Skeletal muscle cell (primary cell): ENCODE measurements around the gene SPRED3.

Source experiments
- DNase-seq: peaks from one replicate; pipeline ENCODE4 v3.0.0-alpha.2; 2010; ENCODE audit warnings: low read depth
- H3K4me3 ChIP-seq: 2 replicates; pipeline ENCODE4 v1.5.1; 2011; ENCODE audit warnings: low read depth, mild to moderate bottlenecking, control low read depth, low read length, moderate library complexity

The SPRED3 gene

DNA sequence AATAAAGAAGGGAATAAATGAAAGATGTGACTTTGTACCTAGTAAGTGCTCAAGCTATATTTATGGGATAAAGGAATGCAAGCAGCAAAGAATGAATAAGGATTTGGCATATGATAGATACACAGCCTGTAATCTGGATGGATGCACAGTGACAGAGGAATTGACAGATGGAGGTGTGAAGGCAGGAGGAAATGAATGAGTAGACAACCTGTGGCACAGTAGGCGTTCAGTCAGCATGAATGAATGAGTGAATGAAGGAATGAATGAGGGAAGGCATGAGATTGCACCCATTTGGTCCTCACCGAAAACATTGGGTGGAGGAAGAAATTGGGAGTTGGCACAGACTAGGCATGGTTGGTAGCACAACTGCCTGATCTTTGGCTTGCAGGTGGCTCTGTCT lies 18.9 kb upstream of the SPRED3 start:
- DNase-seq: no peak
- no peak overlapping the region for H3K4me3 ChIP-seq

DNA sequence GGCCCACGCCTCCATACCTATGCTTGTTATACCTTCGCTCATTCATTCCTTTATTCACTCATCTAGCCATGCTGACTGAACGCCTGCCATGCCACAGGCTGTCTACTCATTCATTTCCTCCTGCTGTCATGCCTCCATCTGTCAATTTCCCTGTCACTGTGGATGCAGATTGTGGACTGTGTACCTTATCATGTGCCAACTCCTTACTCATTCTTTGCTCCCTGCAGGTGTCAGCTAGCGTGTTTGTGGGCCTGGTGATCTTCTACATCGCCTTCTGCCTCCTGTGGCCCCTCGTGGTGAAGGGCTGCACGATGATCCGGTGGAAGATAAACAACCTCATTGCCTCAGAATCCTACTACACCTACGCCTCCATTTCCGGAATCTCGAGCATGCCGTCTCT lies 18.2 kb upstream of the SPRED3 start:
- DNase-seq: no peak

DNA sequence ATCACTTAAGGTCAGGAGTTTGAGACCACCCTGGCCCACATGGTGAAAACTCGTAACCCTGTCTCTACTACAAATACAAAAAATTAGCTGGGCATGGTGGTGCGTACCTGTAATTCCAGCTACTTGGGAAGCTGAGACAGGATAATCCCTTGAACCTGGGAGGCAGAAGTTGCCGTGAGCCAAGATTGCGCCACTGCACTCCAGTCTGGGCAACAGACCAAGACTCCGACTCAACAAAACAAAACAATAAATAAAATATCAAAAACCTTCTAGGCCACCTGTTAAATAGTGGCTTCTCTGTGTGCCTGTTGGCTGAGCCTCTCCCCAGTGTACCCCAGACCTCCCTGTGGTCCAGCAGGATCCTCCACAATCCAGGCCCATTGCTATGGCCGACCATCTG lies 17.4 kb upstream of the SPRED3 start:
- no peak overlapping the region for H3K4me3 ChIP-seq
- no peak for DNase-seq

More for the DNA sequence above, 18.2 kb upstream of the SPRED3 start:
- H3K4me3 ChIP-seq: no peak overlapping the region

DNA sequence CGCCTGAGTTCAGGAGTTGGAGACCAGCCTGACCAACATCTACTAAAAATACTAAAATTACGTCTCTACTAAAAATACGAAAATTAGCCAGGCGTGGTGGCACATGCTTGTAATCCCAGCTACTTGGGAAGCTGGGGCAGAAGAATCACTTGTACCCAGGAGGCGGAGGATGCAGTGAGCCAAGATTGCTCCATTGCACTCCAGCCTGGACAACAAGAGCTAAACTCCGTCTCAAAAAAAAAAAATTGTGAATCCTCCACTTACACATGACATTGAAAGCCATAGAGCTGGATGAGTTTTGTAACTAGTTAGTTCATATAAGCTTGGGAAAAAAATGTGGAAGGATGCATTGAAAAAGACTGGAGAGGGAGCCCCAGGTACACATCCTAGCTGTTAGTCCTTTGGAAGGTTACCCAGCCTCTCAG lies 14.6 kb upstream of the SPRED3 start:
- peak overlapping the region; percentile 93 for H3K4me3 ChIP-seq

DNA sequence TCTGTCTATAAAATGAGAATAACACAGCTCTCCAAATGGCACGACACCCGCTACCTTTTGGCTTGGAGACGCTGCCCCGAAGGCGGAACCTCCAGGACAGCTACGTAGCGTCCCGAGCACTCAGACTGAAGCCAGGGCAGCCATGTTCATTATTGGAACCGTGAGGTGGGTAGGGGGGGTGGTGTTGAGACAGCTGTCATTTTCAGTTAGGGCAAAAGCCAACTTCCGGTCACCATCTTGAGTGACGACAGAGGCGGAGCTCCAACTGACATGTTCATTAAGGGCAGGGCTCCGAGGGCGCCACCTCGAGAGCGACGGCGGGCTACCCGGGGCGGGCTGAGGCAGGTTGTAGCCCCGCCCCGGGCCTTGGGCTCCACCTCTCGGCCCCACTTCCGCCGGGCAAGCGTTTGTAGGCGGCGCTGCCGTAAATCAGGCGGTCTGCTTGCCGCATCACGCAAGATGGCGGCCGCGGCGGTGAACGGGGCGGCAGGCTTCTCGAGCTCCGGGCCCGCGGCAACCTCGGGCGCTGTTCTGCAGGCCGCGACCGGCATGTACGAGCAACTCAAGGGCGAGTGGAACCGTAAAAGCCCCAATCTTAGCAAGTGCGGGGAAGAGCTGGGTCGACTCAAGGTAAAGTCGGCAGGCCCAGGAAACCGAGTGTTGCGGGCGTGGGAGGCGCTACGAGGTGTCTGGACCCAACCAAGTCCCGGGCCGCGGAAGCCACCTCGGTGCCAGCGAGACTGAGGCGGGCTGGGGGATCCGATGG lies 14.0 kb upstream of the SPRED3 start, which contains the start of gene PSMD8:
Gene PSMD8, plus strand, starts transcription at position 240 of the 766 bp plus-strand sequence. Its CDS starts 31 bp downstream, at position 271.
- peak within 1 kb of the TSS; percentile 93 for H3K4me3 ChIP-seq
- DNase-seq: peak; percentile 91

More for the DNA sequence above, 14.6 kb upstream of the SPRED3 start:
- DNase-seq: no peak

DNA sequence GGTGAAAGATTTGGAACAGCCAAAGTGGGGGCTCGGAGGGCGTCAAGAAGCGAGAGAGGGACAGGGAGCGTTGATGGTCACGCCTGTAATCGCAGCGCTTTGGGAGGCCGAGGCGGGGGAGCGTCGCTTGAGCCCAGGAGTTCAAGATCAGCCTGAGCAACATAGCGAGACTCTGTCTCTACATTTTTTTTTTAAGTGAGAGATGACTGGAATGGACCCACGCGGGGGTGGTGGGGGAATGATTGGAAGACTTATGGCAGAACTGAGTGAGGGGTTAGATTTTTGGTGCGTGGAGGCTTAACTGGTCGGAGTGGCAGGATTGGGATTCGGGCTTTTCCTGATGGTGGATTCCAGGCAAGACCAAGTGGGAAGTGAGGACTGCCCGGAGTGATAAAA lies 13.4 kb upstream of the SPRED3 start:
- DNase-seq: no peak

DNA sequence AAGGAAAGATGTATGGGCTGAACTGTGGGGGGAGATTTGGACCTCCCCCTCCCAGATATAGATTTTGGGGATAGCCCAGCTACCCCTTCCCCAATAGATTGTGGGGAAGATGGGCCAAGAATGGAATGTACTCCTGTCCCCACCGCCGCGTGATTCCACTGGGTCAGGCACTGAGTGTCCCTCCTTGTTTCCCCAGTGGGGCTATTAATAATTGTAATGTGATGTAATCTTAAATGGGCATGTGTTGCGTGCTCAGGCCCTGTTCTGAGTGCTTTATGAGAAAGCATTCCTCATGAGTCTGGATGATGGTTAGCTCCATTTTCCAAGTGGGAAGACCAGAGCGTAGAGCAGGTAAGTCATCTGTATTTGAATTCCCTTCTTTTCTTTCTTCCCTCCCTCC lies 12.7 kb upstream of the SPRED3 start:
- peak overlapping the region; percentile 93 for H3K4me3 ChIP-seq
- no peak for DNase-seq

More for the DNA sequence above, 13.4 kb upstream of the SPRED3 start:
- peak overlapping the region; percentile 93 for H3K4me3 ChIP-seq

DNA sequence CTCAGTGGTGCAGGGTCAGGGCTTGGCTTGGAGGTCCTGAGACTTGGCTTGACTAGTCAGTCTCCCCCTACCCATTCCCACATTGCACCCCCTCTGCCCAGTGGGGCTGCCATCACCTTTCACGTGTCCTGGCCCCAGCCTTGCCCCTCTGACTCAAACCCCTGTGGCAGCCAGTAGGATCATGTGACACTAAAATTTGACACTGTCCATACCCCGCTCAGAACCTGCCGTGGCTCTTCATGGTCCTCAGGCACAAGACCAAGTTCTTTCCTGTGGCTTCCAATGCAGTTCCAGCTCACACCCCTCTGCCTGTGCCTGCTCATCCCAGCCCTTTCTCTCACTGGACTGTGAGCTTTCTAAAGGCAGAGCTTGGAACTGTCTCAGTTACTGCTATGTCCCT lies 11.9 kb upstream of the SPRED3 start:
- peak overlapping the region; percentile 93 for H3K4me3 ChIP-seq
- no peak for DNase-seq

DNA sequence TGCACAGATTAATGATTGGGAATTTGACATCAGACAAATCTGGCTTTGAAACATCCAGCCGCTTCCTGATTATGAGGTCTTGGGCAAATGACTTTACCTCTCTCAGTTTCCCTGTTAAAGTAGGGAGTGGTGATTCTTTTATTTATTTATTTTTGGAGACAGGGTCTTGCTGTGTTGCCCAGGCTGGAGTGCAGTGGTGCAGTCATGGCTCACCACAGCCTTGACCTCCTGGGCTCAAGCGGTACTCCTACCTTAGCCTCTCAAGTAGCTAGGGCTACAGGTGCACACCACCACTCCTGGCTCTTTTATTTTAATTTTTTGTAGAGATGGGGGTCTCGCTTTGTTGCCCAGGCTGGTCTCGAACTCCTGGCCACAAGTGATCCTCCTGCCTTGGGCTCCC lies 11.4 kb upstream of the SPRED3 start:
- no peak overlapping the region for H3K4me3 ChIP-seq
- DNase-seq: no peak

DNA sequence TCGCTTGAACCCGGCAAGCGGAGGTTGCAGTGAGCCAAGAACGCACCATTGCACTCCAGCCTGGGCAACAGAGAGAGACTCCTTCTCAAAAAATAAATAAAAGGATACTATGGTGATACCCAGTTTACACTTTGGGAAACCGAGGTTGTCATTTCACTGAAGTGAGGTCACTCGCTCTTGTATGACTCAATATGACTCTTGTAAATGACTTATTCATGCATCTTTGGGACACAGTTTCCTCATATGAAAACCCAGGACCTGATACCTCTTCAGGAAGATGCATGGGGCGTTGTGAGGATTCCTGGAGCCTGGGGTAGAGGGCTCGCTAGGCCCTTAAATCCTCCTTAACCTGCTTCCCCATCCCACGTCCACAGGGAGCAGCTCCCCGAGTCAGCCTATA lies 9.6 kb upstream of the SPRED3 start:
- H3K4me3 ChIP-seq: no peak overlapping the region
- no peak for DNase-seq

DNA sequence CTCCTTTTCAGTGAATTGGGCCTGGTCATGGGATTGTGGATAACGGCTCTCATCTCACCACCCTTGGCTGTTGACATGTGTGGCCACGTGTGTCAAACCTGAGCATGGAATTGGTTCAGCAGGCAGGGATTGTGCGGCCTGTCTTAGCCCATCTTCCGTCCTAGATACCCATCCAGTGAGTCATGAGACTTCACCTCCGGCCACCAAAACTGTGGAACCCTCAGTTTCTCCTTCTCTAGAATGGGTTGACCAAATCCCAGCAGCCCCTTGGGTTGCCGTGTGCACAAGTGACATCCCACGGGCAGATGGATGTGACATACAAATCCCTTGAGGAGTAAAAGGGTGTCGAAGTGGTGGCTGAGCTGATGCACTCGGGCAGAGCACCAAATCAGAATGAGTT lies 7.4 kb upstream of the SPRED3 start:
- no peak for DNase-seq
- H3K4me3 ChIP-seq: no peak overlapping the region

DNA sequence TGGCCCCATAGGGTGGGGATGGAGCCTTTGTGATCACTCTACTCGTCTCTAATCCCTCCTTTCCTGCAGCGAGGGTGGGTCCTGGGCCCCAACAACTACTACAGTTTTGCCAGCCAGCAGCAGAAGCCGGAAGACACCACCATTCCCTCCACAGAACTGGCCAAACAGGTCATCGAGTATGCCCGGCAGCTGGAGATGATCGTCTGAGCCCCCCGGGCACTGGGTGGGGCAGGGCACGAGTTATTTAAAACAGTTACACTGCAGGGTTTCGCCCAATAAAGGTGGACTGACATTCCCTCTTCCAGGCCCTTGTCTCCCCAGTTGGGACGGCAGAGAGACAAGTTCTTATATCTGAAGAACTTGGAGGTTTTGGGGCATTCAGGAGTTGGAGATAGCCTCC lies 5.3 kb upstream of the SPRED3 start:
- no peak overlapping the region for H3K4me3 ChIP-seq
- DNase-seq: no peak

DNA sequence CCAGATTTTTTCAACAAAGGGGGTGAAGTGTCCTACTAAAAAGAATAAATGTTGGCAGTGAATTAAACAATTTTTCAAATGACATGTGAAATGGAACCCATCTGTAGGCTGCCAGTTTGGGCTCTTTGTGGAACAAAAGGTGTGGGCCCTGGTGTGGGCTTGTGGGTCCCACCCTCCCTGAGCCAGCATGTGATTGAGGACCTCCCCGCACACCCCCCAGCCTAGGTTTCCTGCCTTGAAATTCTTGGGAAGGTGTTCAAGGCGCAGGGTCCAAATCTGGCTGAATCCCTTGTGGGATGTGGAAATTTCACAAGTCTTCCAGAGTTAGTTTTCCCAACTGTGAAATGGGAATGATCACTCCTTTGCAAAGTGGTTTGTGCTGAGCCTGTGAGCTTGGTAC lies 4.8 kb upstream of the SPRED3 start:
- no peak overlapping the region for H3K4me3 ChIP-seq
- no peak for DNase-seq

DNA sequence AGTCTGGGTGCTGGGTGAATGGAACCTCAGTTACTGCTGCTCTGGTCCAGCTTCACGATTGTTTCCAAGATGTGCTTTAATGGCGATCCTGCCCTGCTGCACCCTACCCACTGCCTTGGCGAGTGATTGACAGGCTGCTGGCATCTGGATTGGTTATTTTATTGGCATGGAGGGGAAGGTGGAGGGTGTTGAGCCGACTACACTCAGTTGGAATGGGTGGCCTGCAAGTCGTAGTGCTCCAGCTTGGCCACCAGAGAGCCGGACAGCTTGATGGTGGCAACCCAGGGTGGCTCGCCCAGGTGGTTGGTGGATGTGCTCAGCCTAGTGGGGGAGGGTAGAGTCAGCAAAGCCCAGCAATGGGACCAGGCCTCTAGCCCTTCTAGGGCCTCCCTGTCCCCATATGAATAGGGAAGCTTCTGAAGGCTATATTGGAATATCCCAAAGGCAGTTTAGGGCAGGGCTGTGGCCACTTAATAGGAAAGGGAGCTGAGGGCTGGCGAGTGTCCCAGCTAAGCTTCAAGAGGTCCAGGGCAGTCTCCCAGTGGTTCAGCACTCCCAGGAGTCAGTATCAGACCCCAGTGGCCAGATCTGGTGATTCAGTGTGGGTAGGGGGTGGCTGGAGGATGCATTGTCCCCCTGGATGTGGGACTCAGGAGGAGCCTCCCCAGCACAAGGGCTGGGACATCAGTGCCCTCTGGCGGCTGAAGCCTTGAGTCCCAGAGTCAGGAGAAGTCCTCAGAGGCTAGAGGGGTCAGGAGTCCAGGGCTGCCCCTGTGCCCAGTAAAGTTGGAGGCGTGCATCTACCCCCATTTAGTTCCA lies 4.1 kb upstream of the SPRED3 start:
- H3K4me3 ChIP-seq: no peak overlapping the region
- DNase-seq: no peak

DNA sequence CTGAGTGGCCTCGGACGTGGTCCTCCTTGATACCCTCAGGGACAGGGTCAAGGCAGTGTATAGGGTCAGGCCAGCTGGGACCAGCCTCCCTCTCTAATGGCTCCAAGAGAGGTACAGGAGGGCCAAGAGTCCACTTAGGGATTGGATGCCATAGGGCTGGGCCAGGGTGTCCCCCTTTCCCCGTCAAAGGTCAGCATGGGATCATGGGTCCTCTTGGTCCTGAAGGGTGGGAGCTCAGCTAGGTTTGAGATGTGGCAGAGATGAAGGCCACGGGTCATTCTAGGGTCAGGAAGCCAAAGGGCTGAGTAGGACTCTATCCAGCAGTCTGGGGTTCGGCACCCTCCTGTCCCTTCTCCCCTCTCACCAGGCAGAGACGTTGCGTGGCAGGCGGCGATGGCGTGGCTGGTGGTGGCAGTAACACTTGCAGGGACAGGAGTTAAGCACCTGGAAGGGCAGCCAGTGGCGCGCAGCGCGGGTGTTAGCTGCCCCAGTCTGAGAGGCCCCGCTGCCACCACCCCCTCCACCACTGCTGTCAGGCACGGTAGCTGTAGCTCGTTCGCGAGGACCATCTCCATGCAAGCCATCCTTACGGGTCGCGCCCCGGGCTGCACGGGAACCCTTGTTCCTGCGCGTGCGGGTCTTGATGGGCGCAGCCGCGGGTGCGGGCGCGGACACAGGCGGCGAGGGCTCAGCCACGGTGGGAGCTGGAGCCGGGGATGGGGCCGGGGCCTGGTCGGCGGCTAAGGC lies 3.3 kb upstream of the SPRED3 start:
- no peak overlapping the region for H3K4me3 ChIP-seq
- DNase-seq: no peak

DNA sequence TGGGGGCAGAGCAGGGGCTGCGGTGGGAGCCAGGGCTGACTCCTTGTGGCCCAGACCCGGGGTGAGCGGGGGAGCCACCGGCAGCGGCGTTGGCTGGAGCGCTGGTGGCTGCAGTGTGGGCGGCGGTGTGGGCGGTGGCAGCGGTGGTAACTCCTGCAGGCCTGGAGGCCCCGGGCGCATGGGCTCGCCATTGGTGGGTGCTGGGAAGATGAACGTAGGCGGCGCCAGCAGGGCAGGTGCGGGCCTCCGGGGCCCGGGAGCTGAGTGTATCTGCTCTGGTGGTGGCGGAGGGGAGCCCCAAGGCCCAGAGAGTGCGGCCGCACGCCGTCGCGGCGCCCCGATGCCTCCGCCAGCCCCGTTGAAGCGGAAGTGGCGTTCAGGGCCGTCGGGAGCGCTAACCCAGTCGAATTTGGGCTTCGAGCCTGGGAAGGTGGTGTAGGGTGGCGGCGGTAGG lies 2.7 kb upstream of the SPRED3 start:
- no peak overlapping the region for H3K4me3 ChIP-seq
- DNase-seq: no peak

DNA sequence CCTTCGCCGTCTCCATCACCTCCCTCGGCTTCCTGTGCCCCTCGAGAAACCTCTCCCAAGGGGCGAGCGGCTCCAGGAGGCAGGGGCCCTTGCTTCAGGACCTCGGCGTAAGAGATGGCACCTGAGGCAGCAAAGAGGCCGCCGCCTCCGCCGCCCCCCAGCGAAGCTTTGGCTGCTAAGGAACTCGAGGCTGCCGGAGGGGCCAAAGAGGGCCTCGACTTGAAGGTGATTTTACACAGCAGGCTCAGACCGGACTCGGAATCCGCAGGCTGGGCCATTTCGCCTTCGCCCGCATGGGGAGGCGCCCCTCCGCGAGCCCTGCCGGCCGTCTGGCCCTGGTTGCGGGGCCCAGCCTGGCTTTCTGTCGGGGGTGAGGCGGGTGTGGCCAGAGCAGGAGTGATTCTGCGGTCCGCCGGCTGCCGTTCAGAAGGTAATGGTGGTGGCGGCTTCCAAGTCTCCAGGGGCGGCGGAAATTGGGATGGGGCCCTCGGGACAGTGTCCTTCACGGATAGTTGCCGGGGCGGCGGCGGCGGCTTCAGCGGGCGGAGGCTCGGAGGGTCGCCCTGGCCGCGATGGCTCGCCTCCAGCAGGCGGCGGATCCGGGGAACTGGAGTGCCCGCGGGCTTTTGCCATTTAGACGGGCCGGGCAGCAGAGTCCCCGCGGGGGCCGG lies 2.1 kb upstream of the SPRED3 start:
- no peak for DNase-seq
- H3K4me3 ChIP-seq: no peak overlapping the region

DNA sequence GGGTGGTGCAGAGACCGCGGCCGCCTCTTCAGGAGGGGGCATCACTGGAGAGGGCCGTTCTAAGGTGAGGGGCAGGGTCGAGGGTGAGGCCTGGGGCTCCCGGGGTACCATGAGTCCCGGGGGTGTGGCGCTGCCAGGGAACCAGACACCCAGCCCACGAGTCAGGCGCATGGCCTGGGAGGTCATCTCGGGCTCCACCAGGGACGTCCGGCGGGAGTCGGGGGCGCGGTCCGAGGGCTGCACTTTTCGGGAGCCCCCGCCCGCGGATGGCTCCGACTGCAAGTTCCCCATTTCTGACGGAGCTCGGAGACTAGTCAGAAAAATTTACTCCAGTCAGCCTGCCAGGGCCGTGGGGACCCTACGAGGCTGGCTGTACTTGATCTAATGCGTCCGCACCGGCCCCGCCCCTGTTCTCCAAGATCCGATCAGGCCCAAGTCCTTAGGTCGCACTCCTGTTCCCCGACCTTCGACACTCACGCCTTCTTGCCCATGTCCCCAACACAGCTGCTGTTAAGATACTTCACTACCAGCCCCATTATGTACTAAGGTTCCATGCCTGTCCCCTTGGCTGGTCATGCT lies 1.4 kb upstream of the SPRED3 start:
- DNase-seq: no peak

More for the DNA sequence above, 1.4 kb upstream of the SPRED3 start:
- H3K4me3 ChIP-seq: peak overlapping the region; percentile 81
